Activated gamma-delta T cell treated with Interleukin-2 at 50 U/mL for 16 hours (primary cell): ENCODE results near the gene ZDHHC14.

Experiments used
- DNase-seq: peaks from one replicate; pipeline ENCODE4 v3.0.0-alpha.2; 2020

Gene ZDHHC14

GRCh38 chr6:157538168-157538567 lies 157.2 kb downstream of the ZDHHC14 start:
- no peak for DNase-seq

- no peak for DNase-seq
These were observed 157.7 kb downstream of the ZDHHC14 start for GRCh38 chr6:157538698-157539097.

GRCh38 chr6:157539421-157539822 lies 158.4 kb downstream of the ZDHHC14 start:
- no peak for DNase-seq

GRCh38 chr6:157539900-157540752 lies 159.1 kb downstream of the ZDHHC14 start:
- no peak for DNase-seq

- no peak for DNase-seq
These were observed 160.8 kb downstream of the ZDHHC14 start for GRCh38 chr6:157541618-157542413.

GRCh38 chr6:157542414-157543160 lies 161.6 kb downstream of the ZDHHC14 start:
- no peak for DNase-seq

- DNase-seq, result no peak
These were observed 165.3 kb downstream of the ZDHHC14 start for GRCh38 chr6:157546321-157546720.

- no peak for DNase-seq
These were observed 166.1 kb downstream of the ZDHHC14 start for GRCh38 chr6:157547112-157547511.

- DNase-seq, result no peak
These were observed 167.9 kb downstream of the ZDHHC14 start for GRCh38 chr6:157548635-157549467.

- DNase-seq, result no peak
These were observed 168.4 kb downstream of the ZDHHC14 start for GRCh38 chr6:157549468-157549745.

GRCh38 chr6:157550114-157550989 lies 169.4 kb downstream of the ZDHHC14 start:
- peak; percentile 24 for DNase-seq

- no peak for DNase-seq
These were observed 170.2 kb downstream of the ZDHHC14 start for GRCh38 chr6:157551041-157551832.

GRCh38 chr6:157552081-157552747 lies 171.2 kb downstream of the ZDHHC14 start:
- no peak for DNase-seq

- no peak for DNase-seq
These were observed 172.0 kb downstream of the ZDHHC14 start for GRCh38 chr6:157552820-157553485.

- DNase-seq, result no peak
These were observed 173.8 kb downstream of the ZDHHC14 start for GRCh38 chr6:157554747-157555146.

- DNase-seq, result no peak
These were observed 174.6 kb downstream of the ZDHHC14 start for GRCh38 chr6:157555455-157556143.

GRCh38 chr6:157556144-157556645 lies 175.2 kb downstream of the ZDHHC14 start:
- no peak for DNase-seq

- DNase-seq, result no peak
These were observed 175.9 kb downstream of the ZDHHC14 start for GRCh38 chr6:157556671-157557430.
